OCI-LY1 (cell line): Measurements from ENCODE around the gene STON2.

Experiments
- H2AFZ ChIP-seq: fragments of 200-600 bp; sonication (generic), shearing (Covaris generic); 2 replicates; pipeline ENCODE4 v1.6.0; 2014; ENCODE audit warnings: antibody characterized with exemption, mild to moderate bottlenecking, low read length
- H3F3A ChIP-seq: fragments of 200-600 bp; sonication (generic), shearing (Covaris generic); 2 replicates; pipeline ENCODE4 v1.6.0; 2014; ENCODE audit warnings: mild to moderate bottlenecking, antibody characterized with exemption, low read length, moderate library complexity; ENCODE audit not compliant: insufficient read depth
- H3K27ac ChIP-seq: fragments of 200-600 bp; sonication (generic); 2 replicates; pipeline ENCODE4 v1.5.1; 2014; ENCODE audit warnings: low read length, mixed run types, mild to moderate bottlenecking, low read depth; ENCODE audit not compliant: poor library complexity, severe bottlenecking
- H3K27me3 ChIP-seq: fragments of 200-600 bp; sonication (generic); 2 replicates; pipeline ENCODE4 v1.6.0; 2014; ENCODE audit warnings: antibody characterized with exemption, mild to moderate bottlenecking, low read length, moderate library complexity; ENCODE audit not compliant: insufficient read depth
- H3K36me3 ChIP-seq: fragments of 200-600 bp; sonication (generic); 2 replicates; pipeline ENCODE4 v1.6.1; 2014; ENCODE audit warnings: mild to moderate bottlenecking, antibody characterized with exemption, low read length, moderate library complexity, mixed read lengths; ENCODE audit not compliant: insufficient read depth
- H3K4me1 ChIP-seq: fragments of 200-600 bp; sonication (generic); 2 replicates; pipeline ENCODE4 v1.5.1; 2014; ENCODE audit warnings: mild to moderate bottlenecking, low read length, moderate library complexity; ENCODE audit not compliant: insufficient read depth, severe bottlenecking
- H3K4me2 ChIP-seq: fragments of 200-600 bp; sonication (generic), shearing (Covaris generic); 2 replicates; pipeline ENCODE4 v1.6.1; 2014; ENCODE audit warnings: low read length
- H3K4me3 ChIP-seq: fragments of 200-600 bp; sonication (generic); 2 replicates; pipeline ENCODE4 v1.5.1; 2014; ENCODE audit warnings: low read length, low read depth, mild to moderate bottlenecking, mixed read lengths; ENCODE audit not compliant: poor library complexity, severe bottlenecking
- H3K79me2 ChIP-seq: fragments of 200-600 bp; shearing (Covaris generic); 2 replicates; pipeline ENCODE4 v1.6.1; 2016; ENCODE audit warnings: mixed run types, low read length, mixed read lengths; ENCODE audit not compliant: insufficient read depth
- H3K9ac ChIP-seq: fragments of 200-600 bp; sonication (generic), shearing (Covaris generic); 2 replicates; pipeline ENCODE4 v1.6.1; 2014; ENCODE audit warnings: mild to moderate bottlenecking, low read length, mixed read lengths
- H3K9me2 ChIP-seq: fragments of 200-600 bp; sonication (generic), shearing (Covaris generic); 2 replicates; pipeline ENCODE4 v1.6.1; 2014; ENCODE audit warnings: low read depth, mild to moderate bottlenecking, low read length, mixed read lengths
- H3K9me3 ChIP-seq: fragments of 200-600 bp; shearing (Covaris generic); 2 replicates; pipeline ENCODE4 v1.6.1; 2014; ENCODE audit warnings: low read length, mixed read lengths
- H4K20me1 ChIP-seq: fragments of 200-600 bp; sonication (generic), shearing (Covaris generic); 2 replicates; pipeline ENCODE4 v1.6.0; 2016; ENCODE audit warnings: mild to moderate bottlenecking, low read length; ENCODE audit not compliant: insufficient read depth
- EZH2 ChIP-seq: fragments of 200-600 bp; sonication (generic), shearing (Covaris generic); IDR thresholded peaks from 2 replicates; pipeline ENCODE4 v1.8.0; 2017; ENCODE audit warnings: borderline replicate concordance, mixed run types, mild to moderate bottlenecking, antibody characterized with exemption, low read length, moderate library complexity, mixed read lengths
- TF ChIP-seq, protein P1 (sequence below): fragments of 200-600 bp; sonication (generic), shearing (Covaris generic); IDR thresholded peaks from 2 replicates; pipeline ENCODE4 v1.5.1; 2017; ENCODE audit warnings: mild to moderate bottlenecking, antibody characterized with exemption, low read length, moderate library complexity, mixed read lengths

STON2 gene

DNA sequence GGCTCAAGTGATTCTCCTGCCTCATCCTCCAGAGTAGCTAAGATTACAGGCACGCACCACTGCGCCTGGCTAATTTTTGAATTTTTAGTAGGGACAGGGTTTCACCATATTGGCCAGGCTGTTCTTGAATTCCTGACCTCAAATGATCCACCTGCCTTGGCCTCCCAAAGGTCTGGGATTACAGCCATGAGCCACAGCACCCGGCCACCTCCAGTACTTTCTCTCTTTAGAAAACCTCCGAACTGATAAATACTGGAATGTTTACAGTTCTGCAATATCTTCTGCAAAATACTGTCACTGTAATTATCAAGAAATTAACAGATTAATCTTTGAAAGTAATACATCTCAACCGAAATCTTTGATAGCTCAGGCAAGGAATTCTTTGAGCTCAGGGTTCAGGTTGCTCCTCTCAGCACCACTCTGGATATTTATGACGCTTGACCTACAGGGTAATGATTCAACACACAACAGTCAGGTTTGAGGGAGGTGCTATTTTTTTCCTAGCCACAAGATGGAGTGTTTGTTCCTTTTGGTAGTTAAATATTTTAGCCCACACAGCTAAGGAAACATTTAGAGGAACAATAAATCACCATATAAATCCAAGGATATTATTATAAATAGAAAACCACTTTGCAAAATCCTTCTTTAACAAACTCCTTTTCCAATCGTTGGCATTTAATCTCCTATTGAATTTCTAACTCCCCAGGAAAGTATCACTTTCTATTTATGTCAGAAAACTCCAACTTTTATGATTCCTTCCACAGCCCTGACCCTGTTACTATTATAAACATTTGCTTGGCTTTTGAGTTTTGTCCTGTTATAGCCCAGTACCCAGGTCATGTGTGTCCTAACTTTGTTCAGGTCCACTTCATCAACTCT is 130.8 kb downstream of the STON2 start:
- no peak overlapping the region for H2AFZ ChIP-seq
- no peaks in the 10 kb centered on the region for H3K79me2 ChIP-seq
- H3K4me1 ChIP-seq = no peaks in the 10 kb centered on the region
- no peaks in the 10 kb centered on the region for H3F3A ChIP-seq
- no peaks in the 10 kb centered on the region for H3K36me3 ChIP-seq
- no peak overlapping the region for H3K9ac ChIP-seq
- no peak overlapping the region for H3K4me3 ChIP-seq
- TF ChIP-seq, protein P1, sequence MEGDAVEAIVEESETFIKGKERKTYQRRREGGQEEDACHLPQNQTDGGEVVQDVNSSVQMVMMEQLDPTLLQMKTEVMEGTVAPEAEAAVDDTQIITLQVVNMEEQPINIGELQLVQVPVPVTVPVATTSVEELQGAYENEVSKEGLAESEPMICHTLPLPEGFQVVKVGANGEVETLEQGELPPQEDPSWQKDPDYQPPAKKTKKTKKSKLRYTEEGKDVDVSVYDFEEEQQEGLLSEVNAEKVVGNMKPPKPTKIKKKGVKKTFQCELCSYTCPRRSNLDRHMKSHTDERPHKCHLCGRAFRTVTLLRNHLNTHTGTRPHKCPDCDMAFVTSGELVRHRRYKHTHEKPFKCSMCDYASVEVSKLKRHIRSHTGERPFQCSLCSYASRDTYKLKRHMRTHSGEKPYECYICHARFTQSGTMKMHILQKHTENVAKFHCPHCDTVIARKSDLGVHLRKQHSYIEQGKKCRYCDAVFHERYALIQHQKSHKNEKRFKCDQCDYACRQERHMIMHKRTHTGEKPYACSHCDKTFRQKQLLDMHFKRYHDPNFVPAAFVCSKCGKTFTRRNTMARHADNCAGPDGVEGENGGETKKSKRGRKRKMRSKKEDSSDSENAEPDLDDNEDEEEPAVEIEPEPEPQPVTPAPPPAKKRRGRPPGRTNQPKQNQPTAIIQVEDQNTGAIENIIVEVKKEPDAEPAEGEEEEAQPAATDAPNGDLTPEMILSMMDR = peak; percentile 67
- TF ChIP-seq EZH2 = no peak
- no peak overlapping the region for H3K4me2 ChIP-seq
- no peak overlapping the region for H3K27ac ChIP-seq
- no peaks in the 10 kb centered on the region for H3K9me2 ChIP-seq
- H3K27me3 ChIP-seq = 0 out of 2 replicates have a peak, but pooled peaks cover 3% of the 10 kb centered on the region
- H4K20me1 ChIP-seq = no peaks in the 10 kb centered on the region
- no peaks in the 10 kb centered on the region for H3K9me3 ChIP-seq

DNA sequence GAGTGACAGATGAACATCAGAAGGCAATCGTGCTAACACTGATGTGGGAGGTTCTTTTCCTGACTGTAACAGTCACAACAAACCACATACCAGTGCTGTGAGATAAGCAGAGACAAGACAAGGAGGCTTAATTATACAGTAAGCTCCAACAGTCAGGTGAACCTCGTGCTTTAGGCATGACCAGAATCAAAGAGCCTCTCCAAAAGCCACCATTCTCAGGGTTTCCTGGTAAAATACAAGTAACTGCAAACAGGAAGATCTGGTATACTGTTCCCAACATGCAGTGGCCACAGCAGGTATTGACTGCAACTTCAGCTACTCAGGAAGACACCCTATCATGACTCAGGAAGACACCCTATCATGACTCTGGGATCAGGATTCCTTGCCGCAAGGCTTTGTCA is 132.1 kb downstream of the STON2 start:
- no peak overlapping the region for H3K4me3 ChIP-seq
- no peaks in the 10 kb centered on the region for H3K79me2 ChIP-seq
- no peak overlapping the region for H3K4me2 ChIP-seq
- no peaks in the 10 kb centered on the region for H3K36me3 ChIP-seq
- no peaks in the 10 kb centered on the region for H3K9me2 ChIP-seq
- no peak overlapping the region for H2AFZ ChIP-seq
- no peaks in the 10 kb centered on the region for H3K27me3 ChIP-seq
- no peaks in the 10 kb centered on the region for H3K4me1 ChIP-seq
- TF ChIP-seq, protein P1 = no peak
- TF ChIP-seq EZH2 = no peak
- no peak overlapping the region for H3K27ac ChIP-seq
- no peaks in the 10 kb centered on the region for H4K20me1 ChIP-seq
- H3K9ac ChIP-seq = no peak overlapping the region
- no peaks in the 10 kb centered on the region for H3K9me3 ChIP-seq
- H3F3A ChIP-seq = no peaks in the 10 kb centered on the region

DNA sequence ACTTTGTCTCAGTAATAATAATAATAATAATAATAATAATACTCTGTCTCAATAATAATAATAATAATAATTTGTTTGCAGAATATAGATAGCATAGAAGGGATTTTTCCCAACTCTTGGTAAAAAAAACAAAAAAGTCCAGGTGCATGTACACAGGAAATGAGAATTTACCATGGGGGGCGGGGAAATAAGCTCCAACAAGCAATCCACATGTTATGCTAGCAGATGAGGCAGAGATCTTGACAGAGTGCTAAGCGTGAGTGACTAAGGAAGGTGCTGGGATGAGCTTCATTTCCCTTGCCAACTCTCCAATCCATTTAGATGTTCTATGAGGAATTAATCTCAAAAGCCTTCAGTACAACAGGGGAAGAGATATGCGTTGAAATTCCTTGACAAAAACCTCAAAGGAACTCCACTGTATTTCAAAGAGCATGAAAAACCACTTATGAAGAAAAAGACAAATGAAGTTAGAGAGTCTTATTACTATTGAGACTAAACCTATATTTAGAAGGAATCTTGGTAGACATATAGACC is 134.4 kb downstream of the STON2 start:
- Histone ChIP-seq H3K27me3 (no peaks in the 10 kb centered on the region), H3K9ac (no peak overlapping the region), H3K27ac (no peak overlapping the region), H2AFZ (no peak overlapping the region), H3K36me3 (no peaks in the 10 kb centered on the region), H3K9me3 (no peaks in the 10 kb centered on the region), H4K20me1 (no peaks in the 10 kb centered on the region), H3K4me3 (no peak overlapping the region), H3F3A (no peaks in the 10 kb centered on the region), H3K4me2 (no peak overlapping the region), H3K4me1 (no peaks in the 10 kb centered on the region), H3K9me2 (no peaks in the 10 kb centered on the region), H3K79me2 (no peaks in the 10 kb centered on the region)
- no peak for TF ChIP-seq EZH2
